ENCODE measurements around the gene SLC22A2. TPM values are rescaled to one million over a fixed set of nuclear protein-coding genes. Genes with fewer than 3 reads are reported as not detected.

Gene SLC22A2
- total RNA-seq, 1 experiment from 2014 or later = 1.2 TPM

- DNase-seq (ENCODE audit: low spot score) = no peak
Observed at GRCh38 chr6:160207618-160208017, 51.0 kb downstream of the SLC22A2 start.

GRCh38 chr6:160204710-160205109, 53.9 kb downstream of the SLC22A2 start:
- no peak for DNase-seq (ENCODE audit: low spot score)

GRCh38 chr6:160203953-160204352, 54.7 kb downstream of the SLC22A2 start:
- DNase-seq (ENCODE audit: low spot score) = no peak

GRCh38 chr6:160203522-160203921, 55.1 kb downstream of the SLC22A2 start:
- no peak for DNase-seq (ENCODE audit: low spot score)

GRCh38 chr6:160203076-160203475, 55.5 kb downstream of the SLC22A2 start:
- DNase-seq (ENCODE audit: low spot score) = no peak

GRCh38 chr6:160202411-160202810, 56.2 kb downstream of the SLC22A2 start:
- no peak for DNase-seq (ENCODE audit: low spot score)

GRCh38 chr6:160201061-160201460, 57.6 kb downstream of the SLC22A2 start:
- no peak for DNase-seq (ENCODE audit: low spot score)

GRCh38 chr6:160198606-160199211, 59.9 kb downstream of the SLC22A2 start:
- DNase-seq (ENCODE audit: low spot score) = peak; percentile 7

- no peak for DNase-seq (ENCODE audit: low spot score)
Observed at GRCh38 chr6:160197662-160198061, 61.0 kb downstream of the SLC22A2 start.

GRCh38 chr6:160194808-160195207, 63.8 kb downstream of the SLC22A2 start:
- DNase-seq (ENCODE audit: low spot score) = no peak

GRCh38 chr6:160192840-160193239, 65.8 kb downstream of the SLC22A2 start:
- DNase-seq (ENCODE audit: low spot score) = no peak

- DNase-seq (ENCODE audit: low spot score) = no peak
Observed at GRCh38 chr6:160190973-160191372, 67.6 kb downstream of the SLC22A2 start.

- no peak for DNase-seq (ENCODE audit: low spot score)
Observed at GRCh38 chr6:160190081-160190480, 68.5 kb downstream of the SLC22A2 start.

GRCh38 chr6:160188773-160189172, 69.8 kb downstream of the SLC22A2 start:
- DNase-seq (ENCODE audit: low spot score) = peak; percentile 36

GRCh38 chr6:160180706-160181105, 77.9 kb downstream of the SLC22A2 start:
- DNase-seq (ENCODE audit: low spot score) = no peak

- no peak for DNase-seq (ENCODE audit: low spot score)
Observed at GRCh38 chr6:160178271-160178670, 80.3 kb downstream of the SLC22A2 start.

GRCh38 chr6:160177220-160177619, 81.4 kb downstream of the SLC22A2 start:
- DNase-seq (ENCODE audit: low spot score) = no peak

GRCh38 chr6:160174681-160175080, 83.9 kb downstream of the SLC22A2 start:
- no peak for DNase-seq (ENCODE audit: low spot score)

- DNase-seq (ENCODE audit: low spot score) = no peak
Observed at GRCh38 chr6:160173806-160174527, 84.7 kb downstream of the SLC22A2 start.

- DNase-seq (ENCODE audit: low spot score) = no peak
Observed at GRCh38 chr6:160172704-160173103, 85.9 kb downstream of the SLC22A2 start.

GRCh38 chr6:160170018-160170680, 88.5 kb downstream of the SLC22A2 start:
- DNase-seq (ENCODE audit: low spot score) = no peak

GRCh38 chr6:160167604-160168399, 90.8 kb downstream of the SLC22A2 start:
- DNase-seq (ENCODE audit: low spot score) = no peak

Data from A172 (cell line).